D341Med (cell line): ENCODE measurements around the gene SHB.
A peak's percentile ranks its signal among the peaks of the same experiment; 100 is the strongest.
"Not testable (repeated sequence)": the region's sequence is repeated elsewhere in the genome, so short reads cannot be mapped to it uniquely, and the experiment has no call there.

Experiments used
- DNase-seq: peaks from one replicate; pipeline ENCODE4 v3.0.0; 2012; ENCODE audit warnings: low spot score

SHB gene

GRCh38 chr9:37918665-37919170 lies 150.3 kb downstream of the SHB start:
- DNase-seq = no peak

- DNase-seq = no peak
Measured at GRCh38 chr9:37917801-37918664, 151.0 kb downstream of the SHB start.

DNA sequence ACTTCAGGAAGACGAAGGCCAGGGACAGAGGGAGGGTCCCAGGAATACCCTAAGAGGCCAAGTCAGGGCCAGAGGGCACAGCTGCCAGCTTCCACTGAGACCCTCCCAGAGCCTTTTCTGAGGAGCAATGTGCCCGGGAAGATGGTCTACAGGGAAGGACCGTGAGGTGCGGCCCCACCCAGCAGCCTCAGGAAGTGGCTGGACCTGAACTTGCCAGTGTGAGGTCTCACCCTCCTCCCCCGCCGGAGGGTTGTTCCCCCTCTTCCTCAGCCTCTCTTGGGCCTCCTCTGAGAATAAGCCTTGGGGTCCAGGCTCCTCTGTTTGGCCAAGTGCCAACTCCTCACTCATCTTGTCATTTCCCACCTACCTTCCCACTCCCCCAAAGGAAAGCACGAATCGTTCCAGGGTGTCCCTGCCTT lies 151.7 kb downstream of the SHB start:
- DNase-seq = no peak

GRCh38 chr9:37916471-37917312 lies 152.3 kb downstream of the SHB start:
- DNase-seq = no peak

- no peak for DNase-seq
Measured at GRCh38 chr9:37915911-37916470, 153.0 kb downstream of the SHB start.

- peak; percentile 18 for DNase-seq
Measured at GRCh38 chr9:37914701-37915358, 154.2 kb downstream of the SHB start.

GRCh38 chr9:37914154-37914551 lies 154.9 kb downstream of the SHB start:
- DNase-seq = no peak

DNA sequence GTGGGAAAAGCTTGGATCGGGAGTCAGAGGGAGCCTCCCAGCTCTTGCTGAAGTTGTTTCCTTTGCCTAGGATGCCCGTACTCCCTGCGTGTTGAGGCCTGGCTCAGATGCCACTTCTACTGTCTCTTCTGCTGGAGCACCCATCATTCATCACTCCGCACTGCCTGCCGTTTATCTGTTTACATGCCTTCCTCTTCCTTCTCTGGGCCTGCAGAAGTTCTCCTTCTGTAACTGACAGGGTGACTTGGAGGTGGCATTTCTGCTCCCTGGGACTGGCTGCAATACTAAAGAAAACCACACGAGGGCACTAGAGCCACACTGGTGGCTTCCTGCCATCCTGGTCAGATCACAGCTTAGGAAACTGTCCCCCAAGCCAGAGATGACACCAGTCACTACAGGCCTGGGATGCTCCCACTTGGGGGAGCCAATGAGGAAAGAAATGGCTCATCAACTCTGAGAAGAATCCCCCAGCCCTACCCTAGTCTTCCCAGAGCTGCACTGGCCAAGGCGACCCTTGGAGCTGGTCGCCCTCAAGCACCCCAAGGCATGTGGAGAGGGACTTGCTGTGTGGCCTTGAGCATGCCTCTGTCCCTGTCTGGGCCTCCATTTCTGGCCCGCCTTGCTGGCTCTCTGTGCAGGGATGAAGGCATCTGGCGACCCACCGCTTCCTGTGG lies 155.4 kb downstream of the SHB start:
- peak; percentile 84 for DNase-seq

DNA sequence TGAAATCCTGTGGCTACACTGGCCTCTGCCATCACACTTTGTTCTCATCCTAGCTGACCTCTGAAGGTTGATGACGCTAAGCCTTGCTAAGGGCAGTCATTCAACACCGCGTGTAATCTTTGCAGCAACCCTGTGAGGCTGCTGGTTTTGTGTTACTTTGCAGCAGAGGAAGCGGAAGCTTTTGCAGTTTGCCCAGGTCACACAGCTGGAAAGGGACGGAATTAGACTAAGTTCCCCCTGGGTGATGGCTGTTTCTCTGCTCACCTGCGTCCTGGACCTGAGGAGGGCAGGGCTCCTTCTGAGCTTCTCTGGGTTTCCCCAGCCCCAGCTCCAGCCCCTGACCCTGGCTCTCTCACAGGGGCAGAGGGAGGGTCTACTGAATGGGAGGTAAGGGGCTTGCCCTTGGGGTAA lies 157.8 kb downstream of the SHB start:
- peak; percentile 15 for DNase-seq

DNA sequence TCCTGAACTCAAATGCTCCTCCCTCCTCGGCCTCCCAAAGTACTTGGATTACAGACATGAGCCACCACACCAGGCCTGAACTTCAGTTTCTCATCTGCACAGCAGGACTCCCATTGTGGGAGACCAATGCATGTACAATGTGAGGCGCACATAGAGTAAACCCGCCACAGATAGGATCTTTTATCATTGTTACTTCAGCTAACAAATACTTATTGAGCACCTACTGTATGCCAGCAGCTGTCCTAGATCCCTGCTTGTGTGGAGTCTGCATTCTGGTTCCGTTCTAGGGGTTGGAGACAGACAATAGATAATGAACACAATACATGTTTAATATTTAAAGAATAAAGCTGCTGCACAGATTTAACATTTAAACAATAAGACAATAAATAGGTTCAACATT lies 158.8 kb downstream of the SHB start:
- no peak for DNase-seq

DNA sequence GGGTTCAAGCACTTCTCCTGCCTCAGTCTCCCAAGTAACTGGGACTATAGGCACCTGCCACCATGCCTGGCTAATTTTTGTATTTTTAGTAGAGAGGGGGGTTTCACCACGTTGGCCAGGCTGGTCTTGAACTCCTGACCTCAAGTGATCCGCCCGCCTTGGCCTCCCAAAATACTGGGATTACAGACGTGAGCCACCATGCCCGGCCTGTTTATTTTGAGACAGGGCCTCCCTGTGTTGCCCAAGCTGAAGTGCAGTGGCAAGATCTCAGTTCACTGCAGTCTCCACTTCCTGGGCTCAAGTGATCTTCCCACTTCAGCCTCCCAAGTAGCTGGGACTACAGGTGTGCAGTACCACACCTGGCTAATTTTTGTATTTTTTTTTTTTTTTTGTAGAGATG lies 159.2 kb downstream of the SHB start:
- not testable (repeated sequence) for DNase-seq

- DNase-seq = peak; percentile 9
Measured at GRCh38 chr9:37909326-37909725, 159.7 kb downstream of the SHB start.

DNA sequence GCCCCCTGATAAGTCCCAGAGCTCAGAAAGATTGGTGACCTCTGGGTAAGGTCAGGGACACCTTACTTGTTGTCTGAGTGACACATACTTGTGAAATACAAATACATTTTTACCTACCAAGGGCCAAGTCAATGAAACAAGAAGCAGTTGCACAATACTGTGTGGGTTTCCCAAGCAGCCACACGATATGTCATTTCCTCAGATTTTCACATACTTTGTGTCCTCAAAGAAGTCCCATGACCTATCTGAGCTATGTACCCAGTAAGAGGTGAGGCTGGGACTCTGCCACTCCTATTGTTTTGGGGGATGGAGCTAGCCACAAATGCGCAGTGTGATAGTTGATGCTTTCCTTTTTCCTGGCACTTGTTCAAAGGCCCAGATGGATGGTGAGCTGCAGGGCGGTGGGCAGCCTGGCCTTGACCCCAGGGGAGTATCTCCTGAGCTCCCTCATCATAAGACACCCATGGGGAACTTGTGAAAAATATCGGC lies 160.3 kb downstream of the SHB start:
- DNase-seq = peak; percentile 4

DNA sequence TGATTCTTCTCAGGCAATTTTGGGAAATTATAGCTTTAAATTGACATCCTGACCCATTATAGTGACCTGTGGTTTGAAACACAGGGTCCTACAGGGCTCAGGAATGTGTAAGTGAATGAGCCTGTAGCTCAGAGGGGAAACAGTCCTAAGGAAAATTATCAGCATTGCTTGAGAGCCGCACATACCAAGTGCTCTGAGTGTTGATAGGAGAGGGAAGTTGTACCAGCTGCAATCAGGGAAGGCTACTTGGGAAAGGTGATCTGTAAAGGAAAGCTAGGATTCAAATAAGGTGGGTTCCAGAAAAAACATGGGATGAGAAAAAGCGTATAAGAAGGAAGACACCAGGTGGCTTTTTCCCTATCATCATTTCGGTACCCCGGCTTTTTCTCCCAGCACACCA lies 160.7 kb downstream of the SHB start:
- no peak for DNase-seq

DNA sequence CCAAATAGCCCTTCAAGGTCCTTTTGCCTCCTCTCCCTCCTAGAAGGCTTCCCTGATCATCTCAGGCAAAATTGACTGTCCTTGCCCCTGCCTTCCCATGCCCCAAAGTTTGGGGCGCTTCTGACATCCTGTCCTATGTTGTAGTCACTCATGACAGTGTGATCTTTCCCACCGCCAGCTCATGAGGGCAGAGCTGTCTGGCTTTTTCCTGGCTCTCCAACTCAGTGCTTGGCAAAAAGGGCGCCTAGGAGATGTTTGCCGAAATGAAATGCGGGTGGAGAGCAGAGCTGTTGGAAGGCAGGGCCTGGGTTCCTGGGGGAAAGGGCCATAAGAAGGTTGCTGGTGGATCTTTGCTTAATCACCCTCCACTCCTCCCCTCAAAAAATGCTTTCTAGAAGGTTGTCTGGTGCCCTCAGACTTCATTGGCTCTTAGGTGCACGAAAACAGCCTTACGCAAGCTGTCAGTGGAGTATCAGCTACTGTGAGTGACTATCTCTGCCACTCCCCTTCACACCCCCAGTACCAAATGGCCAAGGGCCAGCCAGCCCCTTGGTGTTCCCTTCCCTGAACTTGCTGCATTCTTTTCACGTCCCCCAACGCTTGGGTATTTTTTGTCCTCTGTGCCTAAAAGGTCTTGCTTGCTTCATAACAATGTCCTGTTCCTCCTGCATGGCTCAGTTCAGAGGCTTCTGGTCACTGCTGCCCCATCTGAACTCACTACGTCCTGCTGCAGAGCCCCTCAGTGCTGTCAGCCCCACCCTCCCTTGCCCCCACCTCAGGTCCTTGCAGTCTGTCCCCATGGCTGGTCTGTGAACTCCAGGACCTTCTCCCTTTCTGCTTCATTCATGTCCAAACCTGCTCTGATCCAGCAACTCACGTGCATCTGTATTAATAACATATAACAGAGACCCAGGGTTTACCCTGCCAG lies 162.5 kb downstream of the SHB start:
- no peak for DNase-seq

DNA sequence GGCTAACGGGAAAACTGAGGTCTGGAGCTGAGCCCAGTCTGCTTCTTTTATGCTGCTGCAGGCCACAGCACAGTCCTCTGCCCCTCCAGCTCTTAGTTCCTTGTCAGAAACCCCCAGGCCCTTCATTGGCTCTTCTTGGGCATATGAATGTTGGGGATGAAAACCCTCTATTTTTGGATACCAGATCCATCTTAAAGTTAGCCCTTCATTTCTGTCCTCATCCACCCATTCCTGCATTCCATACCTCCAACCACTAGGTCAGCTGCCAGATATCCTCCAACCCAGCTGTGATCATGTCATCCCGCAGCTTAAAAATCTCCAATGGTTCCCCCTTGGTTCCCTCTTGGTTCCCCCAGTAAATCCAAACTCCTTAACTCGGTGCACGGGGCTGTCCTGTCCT lies 163.3 kb downstream of the SHB start:
- peak; percentile 9 for DNase-seq

DNA sequence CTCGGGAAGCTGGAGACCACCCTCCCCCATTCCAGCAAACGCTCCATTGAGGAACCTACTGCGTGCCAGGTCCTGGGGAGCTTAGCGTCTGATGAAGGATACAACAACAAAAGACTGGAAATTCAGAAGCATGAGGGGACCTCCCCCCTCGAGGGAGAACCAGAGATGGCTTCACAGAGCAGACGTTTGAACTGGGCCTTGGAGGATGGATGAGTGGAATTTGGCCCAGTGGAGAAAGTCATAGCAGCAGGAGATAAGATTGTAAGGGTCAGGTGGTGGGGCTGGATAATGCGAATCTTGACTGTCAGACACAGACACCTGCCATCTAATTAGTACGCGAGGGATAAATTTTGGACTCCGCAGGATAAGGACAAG lies 163.9 kb downstream of the SHB start:
- DNase-seq = peak; percentile 16

GRCh38 chr9:37904445-37905130 lies 164.4 kb downstream of the SHB start:
- DNase-seq = peak; percentile 29

DNA sequence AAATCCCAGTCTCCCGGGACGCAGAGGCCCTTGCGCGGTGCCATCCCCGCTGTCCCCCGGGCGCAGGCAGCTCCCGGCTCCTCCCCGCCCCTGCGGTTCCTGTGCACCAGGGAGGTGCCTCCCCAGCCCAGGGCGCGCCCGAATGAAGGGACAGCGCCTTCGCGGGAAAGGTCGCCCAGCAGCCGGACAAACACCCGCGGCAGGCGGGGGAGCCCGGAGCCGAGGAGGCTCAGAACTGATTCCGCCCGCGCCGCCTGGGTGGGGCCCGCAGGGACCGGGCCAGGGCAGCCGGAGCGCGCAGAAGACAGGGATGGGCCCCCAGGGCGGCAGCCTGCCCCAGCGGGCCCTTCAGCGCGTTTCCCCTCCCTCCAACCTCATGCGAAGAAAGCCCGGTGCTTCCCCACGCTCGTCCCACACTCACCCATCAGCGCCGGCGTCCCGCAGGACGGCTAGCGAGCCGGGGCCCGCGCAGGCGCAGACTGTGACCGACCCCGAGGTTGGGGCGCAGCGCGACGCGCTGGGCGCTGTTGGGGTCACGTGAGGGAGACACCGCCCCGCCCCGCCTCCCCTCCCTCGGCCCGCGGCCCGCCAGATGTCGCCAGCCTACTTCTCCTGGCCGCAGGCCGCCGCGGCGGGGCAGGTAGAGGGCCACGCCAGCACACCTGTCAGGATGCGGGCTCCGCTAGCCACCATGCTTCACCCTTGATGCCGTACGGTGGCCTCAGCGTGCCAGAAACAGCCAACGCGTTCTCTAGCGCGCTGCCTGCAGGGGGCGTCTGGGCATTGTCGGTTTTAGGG lies 165.2 kb downstream of the SHB start, which contains the start of gene SLC25A51:
TSS of gene SLC25A51 (minus strand) at position 481 of the 798 bp plus-strand sequence. CDS start 15,577 bp downstream, outside the sequence.
- DNase-seq = peak; percentile 98
